Lung (tissue), 12 donors: ENCODE data around the gene BCL2L13. TPM values are rescaled to one million over a fixed set of nuclear protein-coding genes. Genes with fewer than 3 reads are reported as not detected.

Source experiments
- ATAC-seq: fragments of 200-7000 bp; cut with Tn5 transposase; one replicate; pipeline ENCODE4 v1.9.1; 2020; ENCODE audit warnings: moderate number of reproducible peaks; ENCODE audit not compliant: insufficient read depth, low FRiP score
- DNase-seq, 3 donors: peaks; one replicate each; pipeline ENCODE4 v3.0.0-alpha.2; 2013 to 2017
- H3K27ac ChIP-seq, 2 donors: one replicate each; pipeline ENCODE4 v1.5.1; 2013; ENCODE audit warnings: mild to moderate bottlenecking in 2 of 2, moderate library complexity in 2 of 2, control low read depth in 1 of 2, inconsistent platforms in 1 of 2, low read depth in 1 of 2, low read length in 1 of 2
- H3K27me3 ChIP-seq, 3 donors: one replicate each; pipeline ENCODE4 v1.5.1; 2013; ENCODE audit warnings: low read length in 2 of 3; ENCODE audit not compliant: control insufficient read depth in 3 of 3, insufficient read depth in 3 of 3
- H3K36me3 ChIP-seq, 4 donors: one replicate each; pipeline ENCODE4 v1.5.1; 2013; ENCODE audit warnings: low read length in 4 of 4, mild to moderate bottlenecking in 1 of 4, moderate library complexity in 1 of 4; ENCODE audit not compliant: control insufficient read depth in 4 of 4, insufficient read depth in 4 of 4
- H3K4me1 ChIP-seq, 5 donors: one replicate each; pipeline ENCODE4 v1.5.1; 2013; ENCODE audit warnings: low read length in 5 of 5, mild to moderate bottlenecking in 2 of 5, moderate library complexity in 1 of 5; ENCODE audit not compliant: control insufficient read depth in 5 of 5, insufficient read depth in 5 of 5
- H3K4me3 ChIP-seq: one replicate; pipeline ENCODE4 v1.5.1; 2013; ENCODE audit warnings: mild to moderate bottlenecking, control low read depth, moderate library complexity
- H3K9ac ChIP-seq, 2 donors: one replicate each; pipeline ENCODE4 v1.5.1; 2013; ENCODE audit warnings: low read length in 2 of 2, control low read depth in 1 of 2; ENCODE audit not compliant: insufficient read depth in 1 of 2
- H3K9me3 ChIP-seq, 4 donors: one replicate each; pipeline ENCODE4 v1.5.1; 2013; ENCODE audit warnings: low read length in 3 of 4, mild to moderate bottlenecking in 1 of 4, moderate library complexity in 1 of 4; ENCODE audit not compliant: control insufficient read depth in 4 of 4, insufficient read depth in 3 of 4
- CTCF ChIP-seq: IDR thresholded peaks from 2 replicates; pipeline ENCODE4 v1.5.1; 2012; ENCODE audit warnings: mild to moderate bottlenecking; ENCODE audit errors: control extremely low read depth, extremely low read depth
- whole genome bisulfite sequencing, 2 donors: extraction: QIAGEN DNeasy Blood & Tissue Kit; methylation state at CpG; one replicate each; pipeline ENCODE4 v1.1.7; 2013; 5-methylcytosine and 5-hydroxymethylcytosine counted together
- polyA plus RNA-seq, 2 donors: library from polyadenylated mRNA; stranded (reverse); fragments of 200-250 nt; gene quantifications; one replicate each; pipeline ENCODE4 v1.2.1, GENCODE V29; 2013
- total RNA-seq, 2 donors: library from RNA; depleted of rRNA in 1 of 2; stranded (reverse); fragments of >200 nt in 1 of 2; gene quantifications; one replicate each; pipeline ENCODE4 v1.2.1, GENCODE V29; 2014 to 2021
- donor health status: control.
- donor health status: control.
- donor health status: Bipolar disorder and iron deficiency.
- donor health status: healthy.
- donor health status: DM: yes; HTN: yes; CAD: no.

The BCL2L13 gene
- total and polyA plus RNA-seq, 4 donors, result 21.4 to 52.4 (median 33.8) TPM

- H3K9me3 ChIP-seq, result peaks cover 0 to 3% (median 0%) of the 10 kb centered on the region in 4 donors
- no peak overlapping the region for H3K9ac ChIP-seq
- WGBS, 2 donors, result 42 to 54% methylated on average over 6 of the region's 6 CpGs
- H3K27ac ChIP-seq, result peak overlapping the region in 1 of 2 donors; percentile 92
- no peak for ATAC-seq
- H3K4me3 ChIP-seq, result peak overlapping the region; percentile 24
- H3K4me1 ChIP-seq, result peaks cover 0 to 27% (median 8%) of the 10 kb centered on the region in 5 donors
- no peaks in the 10 kb centered on the region for H3K36me3 ChIP-seq
- TF ChIP-seq CTCF, result no peak
- peaks cover 0 to 3% (median 0%) of the 10 kb centered on the region in 3 donors for H3K27me3 ChIP-seq
- DNase-seq, result no peak
Measured at GRCh38 chr22:17777717-17778044, 139.1 kb downstream of the BCL2L13 start.

DNA sequence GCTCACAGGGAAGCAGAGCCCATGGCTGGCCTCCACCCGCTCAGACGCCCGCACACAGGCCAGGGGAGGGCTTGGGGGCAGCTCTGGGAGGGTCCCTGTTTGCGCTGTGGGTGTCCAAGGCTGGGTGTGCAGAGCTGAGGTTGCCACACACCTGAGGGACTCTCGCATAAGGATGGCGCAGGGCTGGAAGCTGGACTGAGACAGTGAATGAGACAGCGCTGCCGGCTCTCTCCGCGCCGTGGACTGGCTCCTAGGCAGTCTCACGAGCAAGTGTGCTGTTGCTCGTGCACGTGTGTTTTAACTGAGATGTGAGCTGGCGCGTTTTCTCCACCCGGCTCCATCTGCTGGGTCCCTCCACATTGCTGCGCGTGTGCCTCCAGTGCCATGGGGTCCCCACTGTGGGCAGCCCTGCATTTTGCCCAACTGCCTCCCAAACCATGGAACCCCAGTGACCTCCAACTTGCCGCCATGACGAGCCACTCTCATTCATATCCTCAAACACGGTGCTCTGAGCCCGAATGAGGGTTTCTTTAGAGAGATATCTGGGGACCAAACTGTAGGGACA, 139.9 kb downstream of the BCL2L13 start:
- peaks cover 0 to 3% (median 0%) of the 10 kb centered on the region in 3 donors for H3K27me3 ChIP-seq
- H3K27ac ChIP-seq, result no peak overlapping the region
- WGBS, 2 donors, result 96 to 97% methylated on average over 23 of the region's 23 CpGs
- no peak for ATAC-seq
- no peaks in the 10 kb centered on the region for H3K36me3 ChIP-seq
- no peak overlapping the region for H3K9ac ChIP-seq
- H3K9me3 ChIP-seq, result peaks cover 0 to 3% (median 0%) of the 10 kb centered on the region in 4 donors
- peaks cover 0 to 19% (median 8%) of the 10 kb centered on the region in 5 donors for H3K4me1 ChIP-seq
- H3K4me3 ChIP-seq, result no peak overlapping the region
- no peak for DNase-seq
- TF ChIP-seq CTCF, result no peak

DNA sequence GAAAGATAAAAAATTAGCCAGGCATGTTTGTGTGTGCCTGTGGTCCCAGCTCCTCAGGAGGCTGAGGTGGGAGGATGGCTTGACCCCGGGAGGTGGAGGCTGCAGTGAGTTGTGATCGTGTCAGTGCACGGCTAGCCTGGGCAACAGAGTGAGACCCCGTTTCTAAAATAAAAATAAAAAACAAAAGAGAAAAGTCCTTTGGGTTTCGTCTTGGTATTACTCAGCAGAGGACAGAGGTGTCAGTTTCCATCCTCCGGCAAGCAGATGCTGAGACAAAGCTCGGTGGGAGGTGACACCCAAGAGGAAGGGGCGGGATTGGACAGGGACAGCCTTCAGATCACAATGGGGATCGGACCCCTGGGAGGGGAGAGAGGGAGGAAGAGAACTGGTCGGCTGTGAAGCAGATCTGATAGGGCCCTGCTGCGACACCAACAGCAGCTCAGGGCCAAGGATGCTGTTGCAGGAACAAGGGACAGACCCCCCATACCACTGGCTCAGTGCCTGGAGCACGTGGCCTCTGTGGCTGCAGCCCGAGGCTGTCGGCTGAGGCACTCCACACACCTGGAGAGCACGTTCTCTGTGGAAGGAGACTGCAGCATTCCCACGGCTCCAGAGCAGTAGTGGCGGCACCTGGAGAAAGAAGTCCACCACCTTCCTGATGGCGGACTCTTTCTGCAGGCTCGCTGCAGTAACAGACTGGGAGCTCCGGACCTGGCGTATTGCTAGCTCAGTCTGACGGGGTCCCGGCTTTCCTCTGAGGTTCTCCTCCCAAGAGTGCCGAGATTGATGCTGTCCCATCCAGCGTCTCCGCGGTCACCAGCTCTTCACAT, 140.9 kb downstream of the BCL2L13 start:
- WGBS, 2 donors, result 78 to 81% methylated on average over 27 of the region's 27 CpGs
- Histone ChIP-seq H3K9ac (no peak overlapping the region), H3K27me3 (peaks cover 0 to 3% (median 0%) of the 10 kb centered on the region in 3 donors), H3K4me3 (no peak overlapping the region), H3K36me3 (no peaks in the 10 kb centered on the region), H3K4me1 (peaks cover 0 to 16% (median 8%) of the 10 kb centered on the region in 5 donors), H3K27ac (no peak overlapping the region), H3K9me3 (peaks cover 0 to 3% (median 0%) of the 10 kb centered on the region in 4 donors)
- no peak for ATAC-seq
- no peak for DNase-seq
- no peak for TF ChIP-seq CTCF
